ENCODE results near the gene MARCHF2. TPM values are rescaled to one million over a fixed set of nuclear protein-coding genes. Genes with fewer than 3 reads are reported as not detected.
"Not testable (repeated sequence)": the region's sequence is repeated elsewhere in the genome, so short reads cannot be mapped to it uniquely, and the experiment has no call there.

MARCHF2 gene
- total RNA-seq, 4 donors from 2014 or later, result 44.1 to 161 (median 62.8) TPM

- H3K27ac ChIP-seq, result peak overlapping the region; percentile 10 to 72
- TF ChIP-seq, protein P1, sequence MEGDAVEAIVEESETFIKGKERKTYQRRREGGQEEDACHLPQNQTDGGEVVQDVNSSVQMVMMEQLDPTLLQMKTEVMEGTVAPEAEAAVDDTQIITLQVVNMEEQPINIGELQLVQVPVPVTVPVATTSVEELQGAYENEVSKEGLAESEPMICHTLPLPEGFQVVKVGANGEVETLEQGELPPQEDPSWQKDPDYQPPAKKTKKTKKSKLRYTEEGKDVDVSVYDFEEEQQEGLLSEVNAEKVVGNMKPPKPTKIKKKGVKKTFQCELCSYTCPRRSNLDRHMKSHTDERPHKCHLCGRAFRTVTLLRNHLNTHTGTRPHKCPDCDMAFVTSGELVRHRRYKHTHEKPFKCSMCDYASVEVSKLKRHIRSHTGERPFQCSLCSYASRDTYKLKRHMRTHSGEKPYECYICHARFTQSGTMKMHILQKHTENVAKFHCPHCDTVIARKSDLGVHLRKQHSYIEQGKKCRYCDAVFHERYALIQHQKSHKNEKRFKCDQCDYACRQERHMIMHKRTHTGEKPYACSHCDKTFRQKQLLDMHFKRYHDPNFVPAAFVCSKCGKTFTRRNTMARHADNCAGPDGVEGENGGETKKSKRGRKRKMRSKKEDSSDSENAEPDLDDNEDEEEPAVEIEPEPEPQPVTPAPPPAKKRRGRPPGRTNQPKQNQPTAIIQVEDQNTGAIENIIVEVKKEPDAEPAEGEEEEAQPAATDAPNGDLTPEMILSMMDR (IDR thresholded peaks at IDR 0.05), result no peak
- TF ChIP-seq POLR2A (IDR thresholded peaks at IDR 0.05), result peak in 1 of 2 donors; percentile 23
- no peaks in the 10 kb centered on the region for H3K9me3 ChIP-seq
- H3K27me3 ChIP-seq, result no peaks in the 10 kb centered on the region
- peak; percentile 85 to 91 for DNase-seq
- no peaks in the 10 kb centered on the region for H3K36me3 ChIP-seq
- H3K4me1 ChIP-seq, result peaks cover 0 to 6% of the 10 kb centered on the region in 2 donors
- intact Hi-C loops (cut with DNase I; ENCODE audit: low total_unique reads), result no loop called here
- peak overlapping the region; percentile 0 to 8 for H3K4me3 ChIP-seq
These were observed 45.6 kb upstream of the MARCHF2 start for GRCh38 chr19:8367327-8368001.

DNA sequence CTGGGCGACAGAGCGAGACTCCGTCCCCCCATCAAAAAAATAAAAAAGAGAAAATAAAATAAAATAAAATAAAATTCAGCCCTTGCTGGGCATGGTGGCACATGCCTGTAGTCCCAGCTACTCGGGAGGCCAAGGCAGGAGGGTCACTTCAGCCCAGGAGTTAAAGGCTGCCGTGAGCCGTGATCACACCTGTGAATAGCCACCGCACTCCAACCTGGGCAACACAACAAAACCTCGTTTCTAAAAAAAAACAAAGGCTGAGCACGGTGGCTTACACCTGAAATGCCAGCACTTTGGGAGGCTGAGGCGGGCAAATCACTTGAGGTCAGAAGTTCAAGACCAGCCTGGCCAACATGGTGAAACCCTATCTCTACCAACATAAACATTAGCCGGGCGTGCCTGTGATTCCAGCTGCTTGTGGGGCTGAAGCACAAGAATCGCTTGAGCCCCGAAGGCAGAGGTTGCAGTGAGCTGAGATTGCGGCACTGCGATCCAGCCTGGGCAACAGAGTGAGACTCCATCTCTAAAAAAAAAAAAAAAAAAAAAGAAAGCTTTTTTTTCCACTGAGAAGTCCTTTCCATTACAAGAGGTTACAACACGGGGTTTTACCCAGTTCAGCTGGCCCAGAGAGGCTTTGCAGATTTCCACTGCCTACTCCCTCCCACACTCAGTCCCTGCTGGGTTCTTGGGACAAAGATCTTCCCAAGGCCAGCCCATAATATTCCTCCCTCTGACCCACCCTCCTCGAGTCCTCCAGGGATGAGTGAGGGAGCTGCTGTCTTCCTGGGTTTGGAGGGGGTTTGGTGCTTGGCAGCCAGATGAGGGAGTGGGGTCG is 42.7 kb upstream of the MARCHF2 start:
- intact Hi-C loops (cut with DNase I; ENCODE audit: low total_unique reads), result no loop called here
- Histone ChIP-seq H3K4me3 (no peak overlapping the region), H3K27me3 (no peaks in the 10 kb centered on the region), H3K9me3 (no peaks in the 10 kb centered on the region), H3K4me1 (no peaks in the 10 kb centered on the region), H3K36me3 (no peaks in the 10 kb centered on the region), H3K27ac (no peak overlapping the region)
- DNase-seq, result no peak
- no peak for TF ChIP-seq POLR2A (IDR thresholded peaks at IDR 0.05)
- TF ChIP-seq, protein P1 (IDR thresholded peaks at IDR 0.05), result no peak

GRCh38 chr19:8371011-8371804 is 41.9 kb upstream of the MARCHF2 start:
- Histone ChIP-seq H3K9me3 (no peaks in the 10 kb centered on the region), H3K27me3 (no peaks in the 10 kb centered on the region), H3K4me3 (no peak overlapping the region), H3K4me1 (no peaks in the 10 kb centered on the region), H3K36me3 (no peaks in the 10 kb centered on the region), H3K27ac (no peak overlapping the region)
- intact Hi-C loops (cut with DNase I; ENCODE audit: low total_unique reads), result no loop called here
- no peak for DNase-seq
- TF ChIP-seq POLR2A (IDR thresholded peaks at IDR 0.05), result no peak
- TF ChIP-seq, protein P1 (IDR thresholded peaks at IDR 0.05), result no peak

GRCh38 chr19:8373867-8374813 is 39.0 kb upstream of the MARCHF2 start:
- Histone ChIP-seq H3K36me3 (no peaks in the 10 kb centered on the region), H3K9me3 (no peaks in the 10 kb centered on the region), H3K27me3 (no peaks in the 10 kb centered on the region), H3K4me1 (no peaks in the 10 kb centered on the region), H3K4me3 (no peak overlapping the region), H3K27ac (no peak overlapping the region)
- DNase-seq, result no peak
- intact Hi-C loops (cut with DNase I; ENCODE audit: low total_unique reads), result no loop called here
- TF ChIP-seq, protein P1 (IDR thresholded peaks at IDR 0.05), result no peak
- TF ChIP-seq POLR2A (IDR thresholded peaks at IDR 0.05), result no peak

GRCh38 chr19:8375766-8376165 is 37.3 kb upstream of the MARCHF2 start:
- DNase-seq; H3K4me1 ChIP-seq; H3K9me3 ChIP-seq; intact Hi-C loops (cut with DNase I; ENCODE audit: low total_unique reads); H3K36me3 ChIP-seq; H3K27ac ChIP-seq; H3K27me3 ChIP-seq; H3K4me3 ChIP-seq: not testable (repeated sequence)

GRCh38 chr19:8376373-8376974 is 36.6 kb upstream of the MARCHF2 start:
- H3K27me3 ChIP-seq; H3K9me3 ChIP-seq; DNase-seq; H3K4me1 ChIP-seq; H3K27ac ChIP-seq; H3K4me3 ChIP-seq; H3K36me3 ChIP-seq; intact Hi-C loops (cut with DNase I; ENCODE audit: low total_unique reads): not testable (repeated sequence)
